ENCODE data around the gene MAST4. TPM values are rescaled to one million over a fixed set of nuclear protein-coding genes. Genes with fewer than 3 reads are reported as not detected.
A peak's percentile ranks its signal among the peaks of the same experiment; 100 is the strongest.

The MAST4 gene
- total RNA-seq, 1 donor from 2014 or later, result 56.9 TPM

- DNase-seq (no peak), ATAC-seq (no peak)
- Histone ChIP-seq H3K36me3 (no peaks in the 10 kb centered on the region), H3K27ac (peak overlapping the region; percentile 50), H3K9me3 (no peaks in the 10 kb centered on the region), H3K27me3 (ENCODE audit: low read depth) (no peaks in the 10 kb centered on the region), H3K4me3 (no peak overlapping the region), H3K4me1 (peaks cover 55% of the 10 kb centered on the region)
- no peak for TF ChIP-seq CTCF (IDR thresholded peaks at IDR 0.05)
- intact Hi-C loops (cut with DNase I), result no loop called here
These were observed 609.8 kb downstream of the MAST4 start for GRCh38 chr5:67205981-67206380.

GRCh38 chr5:67206461-67206860 lies 610.3 kb downstream of the MAST4 start:
- peaks cover 55% of the 10 kb centered on the region for H3K4me1 ChIP-seq
- no peaks in the 10 kb centered on the region for H3K27me3 ChIP-seq (ENCODE audit: low read depth)
- peak overlapping the region; percentile 50 for H3K27ac ChIP-seq
- H3K36me3 ChIP-seq, result no peaks in the 10 kb centered on the region
- no peak for TF ChIP-seq CTCF (IDR thresholded peaks at IDR 0.05)
- ATAC-seq (no peak), DNase-seq (no peak)
- intact Hi-C loops (cut with DNase I), result no loop called here
- no peaks in the 10 kb centered on the region for H3K9me3 ChIP-seq
- no peak overlapping the region for H3K4me3 ChIP-seq

- DNase-seq (peak; percentile 68), ATAC-seq (peak; percentile 82 to 87)
- peak overlapping the region; percentile 50 for H3K27ac ChIP-seq
- H3K4me3 ChIP-seq, result no peak overlapping the region
- no peak for TF ChIP-seq CTCF (IDR thresholded peaks at IDR 0.05)
- intact Hi-C loops (cut with DNase I), result no loop called here
- no peaks in the 10 kb centered on the region for H3K9me3 ChIP-seq
- peaks cover 52% of the 10 kb centered on the region for H3K4me1 ChIP-seq
- no peaks in the 10 kb centered on the region for H3K36me3 ChIP-seq
- H3K27me3 ChIP-seq (ENCODE audit: low read depth), result no peaks in the 10 kb centered on the region
These were observed 610.7 kb downstream of the MAST4 start for GRCh38 chr5:67206929-67207328.

GRCh38 chr5:67208403-67208802 lies 612.2 kb downstream of the MAST4 start:
- DNase-seq (no peak), ATAC-seq (no peak)
- Histone ChIP-seq H3K27me3 (ENCODE audit: low read depth) (no peaks in the 10 kb centered on the region), H3K4me1 (peaks cover 39% of the 10 kb centered on the region), H3K36me3 (no peaks in the 10 kb centered on the region), H3K9me3 (no peaks in the 10 kb centered on the region), H3K4me3 (no peak overlapping the region), H3K27ac (no peak overlapping the region)
- intact Hi-C loops (cut with DNase I), result no loop called here
- no peak for TF ChIP-seq CTCF (IDR thresholded peaks at IDR 0.05)

- Histone ChIP-seq H3K27me3 (ENCODE audit: low read depth) (no peaks in the 10 kb centered on the region), H3K27ac (no peak overlapping the region), H3K4me1 (peaks cover 30% of the 10 kb centered on the region), H3K36me3 (no peaks in the 10 kb centered on the region), H3K9me3 (no peaks in the 10 kb centered on the region), H3K4me3 (no peak overlapping the region)
- ATAC-seq (peak; percentile 82 to 84), DNase-seq (no peak)
- peak; percentile 74 for TF ChIP-seq CTCF (IDR thresholded peaks at IDR 0.05)
- intact Hi-C loops (cut with DNase I), result no loop called here
These were observed 613.1 kb downstream of the MAST4 start for GRCh38 chr5:67209141-67209771.
